ENCODE data around the gene CTDP1.

CTDP1 gene

GRCh38 chr18:79679552-79680099 is at the start of gene CTDP1:
Gene CTDP1 (plus strand): TSS chr18:79679803. CDS start chr18:79679948, 145 bp downstream.
- Histone ChIP-seq H2AFZ (ENCODE audit: low read depth, low read length) (peak within 1 kb of the TSS; percentile 91), H3K9me3 (ENCODE audit: low read length) (no peaks in the 10 kb centered on the region), H3K4me3 (ENCODE audit: low read length) (peak within 1 kb of the TSS; percentile 85), H3K27me3 (ENCODE audit: insufficient read depth, low read length) (no peaks in the 10 kb centered on the region), H3K4me1 (ENCODE audit: insufficient read depth, low read length) (peaks cover 25% of the 10 kb centered on the region), H3K36me3 (ENCODE audit: insufficient read depth, low read length) (peaks cover 17% of the 10 kb centered on the region)

- peaks cover 9% of the 10 kb centered on the region for H3K4me1 ChIP-seq (ENCODE audit: insufficient read depth, low read length)
- H3K27me3 ChIP-seq (ENCODE audit: insufficient read depth, low read length), result peaks cover 3% of the 10 kb centered on the region
- no peak overlapping the region for H3K4me3 ChIP-seq (ENCODE audit: low read length)
- H2AFZ ChIP-seq (ENCODE audit: low read depth, low read length), result no peak overlapping the region
- H3K36me3 ChIP-seq (ENCODE audit: insufficient read depth, low read length), result no peaks in the 10 kb centered on the region
- H3K9me3 ChIP-seq (ENCODE audit: low read length), result no peaks in the 10 kb centered on the region
Observed at GRCh38 chr18:79630281-79631095, 49.1 kb upstream of the CTDP1 start.

- Histone ChIP-seq H3K36me3 (ENCODE audit: insufficient read depth, low read length) (no peaks in the 10 kb centered on the region), H3K4me3 (ENCODE audit: low read length) (no peak overlapping the region), H3K9me3 (ENCODE audit: low read length) (no peaks in the 10 kb centered on the region), H3K27me3 (ENCODE audit: insufficient read depth, low read length) (peaks cover 3% of the 10 kb centered on the region), H2AFZ (ENCODE audit: low read depth, low read length) (no peak overlapping the region), H3K4me1 (ENCODE audit: insufficient read depth, low read length) (peaks cover 2% of the 10 kb centered on the region)
Observed at GRCh38 chr18:79631096-79631507, 48.5 kb upstream of the CTDP1 start.

GRCh38 chr18:79631761-79632446 is 47.7 kb upstream of the CTDP1 start:
- no peaks in the 10 kb centered on the region for H3K36me3 ChIP-seq (ENCODE audit: insufficient read depth, low read length)
- no peaks in the 10 kb centered on the region for H3K4me1 ChIP-seq (ENCODE audit: insufficient read depth, low read length)
- H3K27me3 ChIP-seq (ENCODE audit: insufficient read depth, low read length), result peaks cover 3% of the 10 kb centered on the region
- H3K4me3 ChIP-seq (ENCODE audit: low read length), result no peak overlapping the region
- H2AFZ ChIP-seq (ENCODE audit: low read depth, low read length), result no peak overlapping the region
- H3K9me3 ChIP-seq (ENCODE audit: low read length), result no peaks in the 10 kb centered on the region

- Histone ChIP-seq H3K27me3 (ENCODE audit: insufficient read depth, low read length) (peaks cover 3% of the 10 kb centered on the region), H3K4me3 (ENCODE audit: low read length) (no peak overlapping the region), H3K4me1 (ENCODE audit: insufficient read depth, low read length) (no peaks in the 10 kb centered on the region), H3K36me3 (ENCODE audit: insufficient read depth, low read length) (no peaks in the 10 kb centered on the region), H2AFZ (ENCODE audit: low read depth, low read length) (no peak overlapping the region), H3K9me3 (ENCODE audit: low read length) (no peaks in the 10 kb centered on the region)
Observed at GRCh38 chr18:79632765-79633164, 46.8 kb upstream of the CTDP1 start.

GRCh38 chr18:79634186-79634585 is 45.4 kb upstream of the CTDP1 start:
- Histone ChIP-seq H3K36me3 (ENCODE audit: insufficient read depth, low read length) (no peaks in the 10 kb centered on the region), H3K4me1 (ENCODE audit: insufficient read depth, low read length) (no peaks in the 10 kb centered on the region), H3K27me3 (ENCODE audit: insufficient read depth, low read length) (peaks cover 3% of the 10 kb centered on the region), H2AFZ (ENCODE audit: low read depth, low read length) (no peak overlapping the region), H3K4me3 (ENCODE audit: low read length) (no peak overlapping the region), H3K9me3 (ENCODE audit: low read length) (no peaks in the 10 kb centered on the region)

GRCh38 chr18:79634593-79635426 is 44.8 kb upstream of the CTDP1 start:
- H3K36me3 ChIP-seq (ENCODE audit: insufficient read depth, low read length), result no peaks in the 10 kb centered on the region
- no peaks in the 10 kb centered on the region for H3K4me1 ChIP-seq (ENCODE audit: insufficient read depth, low read length)
- no peaks in the 10 kb centered on the region for H3K9me3 ChIP-seq (ENCODE audit: low read length)
- no peak overlapping the region for H3K4me3 ChIP-seq (ENCODE audit: low read length)
- H2AFZ ChIP-seq (ENCODE audit: low read depth, low read length), result no peak overlapping the region
- peaks cover 5% of the 10 kb centered on the region for H3K27me3 ChIP-seq (ENCODE audit: insufficient read depth, low read length)

- Histone ChIP-seq H3K4me3 (ENCODE audit: low read length) (no peak overlapping the region), H3K36me3 (ENCODE audit: insufficient read depth, low read length) (no peaks in the 10 kb centered on the region), H2AFZ (ENCODE audit: low read depth, low read length) (no peak overlapping the region), H3K27me3 (ENCODE audit: insufficient read depth, low read length) (peaks cover 10% of the 10 kb centered on the region), H3K4me1 (ENCODE audit: insufficient read depth, low read length) (no peaks in the 10 kb centered on the region), H3K9me3 (ENCODE audit: low read length) (no peaks in the 10 kb centered on the region)
Observed at GRCh38 chr18:79635427-79635726, 44.2 kb upstream of the CTDP1 start.

GRCh38 chr18:79637181-79637920 is 42.3 kb upstream of the CTDP1 start:
- Histone ChIP-seq H3K27me3 (ENCODE audit: insufficient read depth, low read length) (peaks cover 14% of the 10 kb centered on the region), H3K4me3 (ENCODE audit: low read length) (no peak overlapping the region), H2AFZ (ENCODE audit: low read depth, low read length) (no peak overlapping the region)

GRCh38 chr18:79637921-79638909 is 41.4 kb upstream of the CTDP1 start:
- no peak overlapping the region for H2AFZ ChIP-seq (ENCODE audit: low read depth, low read length)
- no peaks in the 10 kb centered on the region for H3K36me3 ChIP-seq (ENCODE audit: insufficient read depth, low read length)
- peaks cover 15% of the 10 kb centered on the region for H3K27me3 ChIP-seq (ENCODE audit: insufficient read depth, low read length)

More at GRCh38 chr18:79637181-79637920, 42.3 kb upstream of the CTDP1 start:
- Histone ChIP-seq H3K9me3 (ENCODE audit: low read length) (no peaks in the 10 kb centered on the region), H3K4me1 (ENCODE audit: insufficient read depth, low read length) (no peaks in the 10 kb centered on the region), H3K36me3 (ENCODE audit: insufficient read depth, low read length) (no peaks in the 10 kb centered on the region)

GRCh38 chr18:79639072-79639829 is 40.4 kb upstream of the CTDP1 start:
- Histone ChIP-seq H3K4me3 (ENCODE audit: low read length) (no peak overlapping the region), H3K36me3 (ENCODE audit: insufficient read depth, low read length) (no peaks in the 10 kb centered on the region), H3K9me3 (ENCODE audit: low read length) (no peaks in the 10 kb centered on the region), H3K27me3 (ENCODE audit: insufficient read depth, low read length) (peaks cover 19% of the 10 kb centered on the region), H3K4me1 (ENCODE audit: insufficient read depth, low read length) (no peaks in the 10 kb centered on the region), H2AFZ (ENCODE audit: low read depth, low read length) (no peak overlapping the region)

More at GRCh38 chr18:79637921-79638909, 41.4 kb upstream of the CTDP1 start:
- no peaks in the 10 kb centered on the region for H3K4me1 ChIP-seq (ENCODE audit: insufficient read depth, low read length)
- H3K9me3 ChIP-seq (ENCODE audit: low read length), result no peaks in the 10 kb centered on the region
- no peak overlapping the region for H3K4me3 ChIP-seq (ENCODE audit: low read length)
